ENCODE measurements around the gene PARP12. TPM values are rescaled to one million over a fixed set of nuclear protein-coding genes. Genes with fewer than 3 reads are reported as not detected.

The PARP12 gene
- total and polyA plus RNA-seq, 2 of the 8 experiments (the other 6 are each of a cell fraction or from before 2014, with no cell fraction given), result 9.0 to 21.5 TPM

DNA sequence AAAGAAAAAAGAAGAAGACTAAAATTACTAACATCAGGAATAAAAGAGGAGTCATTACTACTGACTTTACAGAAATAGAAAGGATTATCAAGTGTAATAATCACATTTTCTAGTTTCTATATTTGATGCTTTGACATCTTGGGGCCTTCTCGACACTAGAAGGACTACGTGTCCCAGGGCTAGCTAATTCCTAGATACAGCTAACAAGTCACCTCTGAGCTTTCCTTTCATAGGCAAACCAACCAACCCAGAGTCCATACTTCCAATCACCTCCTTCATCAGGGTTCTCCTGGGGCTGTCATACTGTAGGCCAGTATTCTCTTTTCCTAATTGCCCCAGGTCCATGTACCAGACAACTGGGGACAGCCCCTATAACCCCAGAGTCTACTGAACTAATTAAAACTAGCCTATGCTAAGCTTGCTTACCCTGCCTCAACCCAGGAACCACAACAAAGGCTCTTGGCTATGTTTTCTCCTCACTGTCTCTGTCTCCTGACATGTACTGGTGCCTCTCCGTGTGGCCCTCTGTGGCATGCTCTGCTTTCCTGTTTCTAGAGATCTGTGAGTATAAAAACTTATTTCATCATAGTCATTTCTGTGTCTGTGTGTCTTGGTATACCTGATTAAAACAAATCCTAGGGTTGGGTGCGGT lies 6.7 kb upstream of the PARP12 start (continued):
- TF ChIP-seq, protein P1, sequence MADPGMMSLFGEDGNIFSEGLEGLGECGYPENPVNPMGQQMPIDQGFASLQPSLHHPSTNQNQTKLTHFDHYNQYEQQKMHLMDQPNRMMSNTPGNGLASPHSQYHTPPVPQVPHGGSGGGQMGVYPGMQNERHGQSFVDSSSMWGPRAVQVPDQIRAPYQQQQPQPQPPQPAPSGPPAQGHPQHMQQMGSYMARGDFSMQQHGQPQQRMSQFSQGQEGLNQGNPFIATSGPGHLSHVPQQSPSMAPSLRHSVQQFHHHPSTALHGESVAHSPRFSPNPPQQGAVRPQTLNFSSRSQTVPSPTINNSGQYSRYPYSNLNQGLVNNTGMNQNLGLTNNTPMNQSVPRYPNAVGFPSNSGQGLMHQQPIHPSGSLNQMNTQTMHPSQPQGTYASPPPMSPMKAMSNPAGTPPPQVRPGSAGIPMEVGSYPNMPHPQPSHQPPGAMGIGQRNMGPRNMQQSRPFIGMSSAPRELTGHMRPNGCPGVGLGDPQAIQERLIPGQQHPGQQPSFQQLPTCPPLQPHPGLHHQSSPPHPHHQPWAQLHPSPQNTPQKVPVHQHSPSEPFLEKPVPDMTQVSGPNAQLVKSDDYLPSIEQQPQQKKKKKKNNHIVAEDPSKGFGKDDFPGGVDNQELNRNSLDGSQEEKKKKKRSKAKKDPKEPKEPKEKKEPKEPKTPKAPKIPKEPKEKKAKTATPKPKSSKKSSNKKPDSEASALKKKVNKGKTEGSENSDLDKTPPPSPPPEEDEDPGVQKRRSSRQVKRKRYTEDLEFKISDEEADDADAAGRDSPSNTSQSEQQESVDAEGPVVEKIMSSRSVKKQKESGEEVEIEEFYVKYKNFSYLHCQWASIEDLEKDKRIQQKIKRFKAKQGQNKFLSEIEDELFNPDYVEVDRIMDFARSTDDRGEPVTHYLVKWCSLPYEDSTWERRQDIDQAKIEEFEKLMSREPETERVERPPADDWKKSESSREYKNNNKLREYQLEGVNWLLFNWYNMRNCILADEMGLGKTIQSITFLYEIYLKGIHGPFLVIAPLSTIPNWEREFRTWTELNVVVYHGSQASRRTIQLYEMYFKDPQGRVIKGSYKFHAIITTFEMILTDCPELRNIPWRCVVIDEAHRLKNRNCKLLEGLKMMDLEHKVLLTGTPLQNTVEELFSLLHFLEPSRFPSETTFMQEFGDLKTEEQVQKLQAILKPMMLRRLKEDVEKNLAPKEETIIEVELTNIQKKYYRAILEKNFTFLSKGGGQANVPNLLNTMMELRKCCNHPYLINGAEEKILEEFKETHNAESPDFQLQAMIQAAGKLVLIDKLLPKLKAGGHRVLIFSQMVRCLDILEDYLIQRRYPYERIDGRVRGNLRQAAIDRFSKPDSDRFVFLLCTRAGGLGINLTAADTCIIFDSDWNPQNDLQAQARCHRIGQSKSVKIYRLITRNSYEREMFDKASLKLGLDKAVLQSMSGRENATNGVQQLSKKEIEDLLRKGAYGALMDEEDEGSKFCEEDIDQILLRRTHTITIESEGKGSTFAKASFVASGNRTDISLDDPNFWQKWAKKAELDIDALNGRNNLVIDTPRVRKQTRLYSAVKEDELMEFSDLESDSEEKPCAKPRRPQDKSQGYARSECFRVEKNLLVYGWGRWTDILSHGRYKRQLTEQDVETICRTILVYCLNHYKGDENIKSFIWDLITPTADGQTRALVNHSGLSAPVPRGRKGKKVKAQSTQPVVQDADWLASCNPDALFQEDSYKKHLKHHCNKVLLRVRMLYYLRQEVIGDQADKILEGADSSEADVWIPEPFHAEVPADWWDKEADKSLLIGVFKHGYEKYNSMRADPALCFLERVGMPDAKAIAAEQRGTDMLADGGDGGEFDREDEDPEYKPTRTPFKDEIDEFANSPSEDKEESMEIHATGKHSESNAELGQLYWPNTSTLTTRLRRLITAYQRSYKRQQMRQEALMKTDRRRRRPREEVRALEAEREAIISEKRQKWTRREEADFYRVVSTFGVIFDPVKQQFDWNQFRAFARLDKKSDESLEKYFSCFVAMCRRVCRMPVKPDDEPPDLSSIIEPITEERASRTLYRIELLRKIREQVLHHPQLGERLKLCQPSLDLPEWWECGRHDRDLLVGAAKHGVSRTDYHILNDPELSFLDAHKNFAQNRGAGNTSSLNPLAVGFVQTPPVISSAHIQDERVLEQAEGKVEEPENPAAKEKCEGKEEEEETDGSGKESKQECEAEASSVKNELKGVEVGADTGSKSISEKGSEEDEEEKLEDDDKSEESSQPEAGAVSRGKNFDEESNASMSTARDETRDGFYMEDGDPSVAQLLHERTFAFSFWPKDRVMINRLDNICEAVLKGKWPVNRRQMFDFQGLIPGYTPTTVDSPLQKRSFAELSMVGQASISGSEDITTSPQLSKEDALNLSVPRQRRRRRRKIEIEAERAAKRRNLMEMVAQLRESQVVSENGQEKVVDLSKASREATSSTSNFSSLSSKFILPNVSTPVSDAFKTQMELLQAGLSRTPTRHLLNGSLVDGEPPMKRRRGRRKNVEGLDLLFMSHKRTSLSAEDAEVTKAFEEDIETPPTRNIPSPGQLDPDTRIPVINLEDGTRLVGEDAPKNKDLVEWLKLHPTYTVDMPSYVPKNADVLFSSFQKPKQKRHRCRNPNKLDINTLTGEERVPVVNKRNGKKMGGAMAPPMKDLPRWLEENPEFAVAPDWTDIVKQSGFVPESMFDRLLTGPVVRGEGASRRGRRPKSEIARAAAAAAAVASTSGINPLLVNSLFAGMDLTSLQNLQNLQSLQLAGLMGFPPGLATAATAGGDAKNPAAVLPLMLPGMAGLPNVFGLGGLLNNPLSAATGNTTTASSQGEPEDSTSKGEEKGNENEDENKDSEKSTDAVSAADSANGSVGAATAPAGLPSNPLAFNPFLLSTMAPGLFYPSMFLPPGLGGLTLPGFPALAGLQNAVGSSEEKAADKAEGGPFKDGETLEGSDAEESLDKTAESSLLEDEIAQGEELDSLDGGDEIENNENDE (IDR thresholded peaks at IDR 0.05; ENCODE audit: insufficient replicate concordance, low read length), result no peak
- TF ChIP-seq CREB1 (IDR thresholded peaks at IDR 0.05) (no peak), HDAC2 (IDR thresholded peaks at IDR 0.05; ENCODE audit: borderline replicate concordance in 1 of 2, low read depth in 2 of 2, low read length in 2 of 2) (no peak), KDM4A (IDR thresholded peaks at IDR 0.05; ENCODE audit: low read depth, low read length, severe bottlenecking) (no peak), KDM5A (IDR thresholded peaks at IDR 0.05; ENCODE audit: low read length) (no peak), CBX5 (IDR thresholded peaks at IDR 0.05; ENCODE audit: low read depth, low read length) (no peak), TAF1 (IDR thresholded peaks at IDR 0.05; ENCODE audit: low read depth, low read length) (no peak), BCL11A (IDR thresholded peaks at IDR 0.05; ENCODE audit: low read depth in 2 of 2, low read length in 2 of 2) (no peak), SAP30 (IDR thresholded peaks at IDR 0.05; ENCODE audit: insufficient read depth, insufficient replicate concordance, low read length) (no peak), RBBP5 (IDR thresholded peaks at IDR 0.05; ENCODE audit: borderline replicate concordance, low read depth, low read length) (no peak), FOSL1 (IDR thresholded peaks at IDR 0.05; ENCODE audit: insufficient read depth, low read depth, low read length) (no peak)

Measured in H1 (cell line).